Limb (tissue), 2 donors: Measurements from ENCODE around the gene CAMK2B.

Experiments
- DNase-seq, 2 donors: peaks; one replicate each; pipeline ENCODE4 v3.0.0-alpha.2; 2016; ENCODE audit errors: extremely low spot score in 2 of 2

The CAMK2B gene

DNA sequence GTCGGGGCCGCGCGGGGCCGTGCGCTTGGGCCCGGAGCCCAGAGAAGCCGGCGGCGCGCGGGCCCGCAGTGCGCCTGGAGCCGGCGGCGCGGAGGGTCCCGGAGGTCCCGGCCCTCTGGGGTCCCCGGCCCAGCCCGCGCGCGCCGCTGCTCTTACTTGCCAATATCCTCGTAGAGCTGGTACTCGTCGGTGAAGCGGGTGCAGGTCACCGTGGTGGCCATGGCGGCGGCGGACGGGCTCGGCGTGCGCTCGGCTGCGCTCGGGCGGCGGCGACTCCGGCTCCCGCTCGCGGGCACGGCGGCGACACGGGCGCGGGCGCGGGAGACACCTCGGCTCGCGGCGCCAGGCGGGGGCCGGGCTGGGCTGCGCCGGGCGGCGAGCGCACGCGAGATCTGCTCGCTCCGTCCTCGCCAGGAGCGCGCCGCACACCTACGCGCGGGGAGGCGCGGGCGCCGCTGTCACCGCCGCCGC, at the start of gene CAMK2B:
TSS of gene CAMK2B (minus strand) at position 394 of the 471 bp plus-strand sequence. CDS start at position 221, 173 bp downstream.
- DNase-seq = no peak

DNA sequence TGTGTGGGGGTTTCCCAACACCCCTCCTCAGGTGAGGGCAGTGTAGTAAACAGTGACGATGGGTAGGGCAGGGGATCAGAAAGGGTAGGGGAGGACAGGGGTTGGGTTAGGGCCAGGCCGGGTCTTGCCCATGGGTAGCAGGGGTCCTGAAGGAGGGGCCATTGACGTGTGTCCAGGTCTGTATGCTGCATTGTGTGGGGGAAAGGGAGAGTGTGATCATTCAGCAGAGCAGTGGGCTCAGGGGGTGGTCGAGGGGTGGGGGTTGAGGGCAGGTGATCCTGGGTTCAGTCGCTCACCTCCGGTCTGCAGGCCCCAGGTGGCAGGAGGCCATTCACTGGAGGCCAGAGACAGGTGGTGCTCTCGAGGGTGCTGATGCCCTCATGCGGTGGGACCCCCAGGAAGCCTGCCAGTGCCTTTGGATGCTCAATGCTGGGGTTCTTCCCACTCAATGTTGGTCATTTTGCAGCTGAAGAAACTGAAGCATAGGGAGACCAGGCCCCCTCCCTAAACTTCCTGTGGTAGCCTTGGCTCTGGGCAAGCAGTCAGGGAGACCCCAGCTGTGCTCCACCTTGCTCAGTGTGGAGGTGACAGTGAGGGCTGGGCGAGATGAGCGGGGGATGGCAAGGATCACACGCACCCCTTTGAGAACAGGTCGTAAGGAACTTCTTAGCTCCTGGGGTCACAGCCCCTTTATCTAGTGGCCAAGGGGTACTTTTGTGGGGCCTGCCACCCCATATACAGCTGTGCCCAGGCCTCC, 48.8 kb upstream of the CAMK2B start:
- DNase-seq = no peak

DNA sequence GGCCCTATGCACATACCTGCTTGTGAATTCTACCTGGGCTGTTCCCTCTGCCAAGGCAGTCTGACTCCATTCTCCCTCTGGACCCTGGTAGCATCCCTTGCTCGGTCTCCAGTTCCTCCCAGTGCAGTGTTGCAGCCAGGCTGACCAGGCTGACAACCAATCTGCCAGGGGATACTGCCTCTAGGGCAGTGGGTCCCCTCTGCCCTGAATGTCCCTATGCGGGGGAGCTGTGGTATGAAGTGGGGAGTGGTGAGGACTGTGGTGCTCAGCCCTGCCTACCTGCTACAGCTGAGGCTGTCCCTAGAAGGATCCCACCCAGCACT, 48.0 kb upstream of the CAMK2B start:
- DNase-seq = no peak

DNA sequence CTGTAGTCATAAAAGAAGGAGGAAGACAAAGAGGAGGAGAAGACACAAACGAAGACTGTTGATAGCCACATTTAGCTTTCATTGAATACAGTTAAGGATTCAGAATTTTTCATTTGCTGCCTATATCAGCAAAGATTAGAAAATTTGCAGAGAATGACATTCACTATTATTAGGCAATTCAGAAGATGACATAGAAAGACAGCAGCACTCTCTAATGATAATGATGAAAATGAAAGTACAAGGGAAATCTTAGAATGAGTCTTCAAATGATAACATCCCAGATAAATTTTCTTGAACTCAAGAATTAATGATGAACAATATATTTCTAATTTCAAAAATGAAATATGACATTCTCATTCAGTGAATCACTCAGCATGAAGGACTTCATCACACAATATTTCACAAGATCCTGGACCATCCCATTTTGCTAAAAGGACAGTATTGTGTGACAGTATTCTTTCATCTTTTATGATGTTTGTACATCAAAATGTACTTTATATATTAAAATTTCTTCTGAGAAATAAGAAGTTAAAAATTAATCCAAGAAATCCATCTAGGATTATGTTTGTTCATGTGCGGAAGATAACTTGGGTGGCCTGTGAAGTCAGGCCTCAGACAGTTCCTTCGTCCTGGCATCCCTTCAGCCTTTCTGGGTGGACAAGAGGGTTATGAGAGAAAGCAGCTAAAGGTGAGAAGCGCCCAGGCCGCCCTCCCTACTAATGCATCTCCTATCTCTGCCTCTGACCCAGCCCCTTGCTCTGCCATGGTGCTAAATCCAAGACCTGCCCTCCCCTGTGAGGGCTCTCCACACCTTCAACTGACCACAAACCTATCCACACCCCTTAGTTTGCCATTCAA, 47.4 kb upstream of the CAMK2B start:
- no peak for DNase-seq

DNA sequence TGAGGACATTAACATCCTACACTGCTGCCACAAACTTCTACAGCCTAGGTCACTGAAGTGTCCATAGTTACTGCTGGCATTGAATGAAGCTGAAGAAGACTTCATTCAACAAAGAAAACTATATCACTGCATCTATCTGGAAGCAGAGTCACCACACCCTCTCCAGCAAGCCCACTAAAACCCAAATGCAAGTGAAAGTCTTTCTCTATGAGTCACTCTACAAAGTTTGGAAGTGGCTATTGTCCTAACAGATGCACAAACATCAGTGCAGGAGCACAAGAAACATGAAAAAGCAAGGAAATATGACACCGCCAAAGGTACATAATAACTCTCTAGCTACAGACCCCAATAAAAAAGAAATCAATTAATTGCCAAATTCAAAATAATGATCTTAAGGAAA, 43.5 kb upstream of the CAMK2B start:
- no peak for DNase-seq

DNA sequence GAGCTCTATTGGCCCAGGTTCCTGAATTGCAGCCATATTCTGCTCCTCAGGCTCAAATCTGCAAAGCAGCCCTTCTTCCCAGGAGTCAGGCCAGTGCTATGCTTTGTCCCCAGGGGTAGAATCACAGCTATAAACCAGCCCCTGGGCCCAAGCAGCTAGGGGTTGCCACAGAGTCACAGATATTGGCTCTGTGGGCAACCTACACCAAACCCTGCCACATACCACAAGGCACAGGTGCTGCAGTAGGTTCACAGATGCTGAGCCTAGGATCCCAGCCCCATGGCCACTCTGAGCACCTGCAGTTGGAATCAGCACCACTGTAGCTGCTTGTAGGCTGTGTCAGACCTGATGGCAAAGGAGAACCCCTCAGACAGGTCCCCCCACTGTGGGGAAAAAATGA, 43.1 kb upstream of the CAMK2B start:
- no peak for DNase-seq

DNA sequence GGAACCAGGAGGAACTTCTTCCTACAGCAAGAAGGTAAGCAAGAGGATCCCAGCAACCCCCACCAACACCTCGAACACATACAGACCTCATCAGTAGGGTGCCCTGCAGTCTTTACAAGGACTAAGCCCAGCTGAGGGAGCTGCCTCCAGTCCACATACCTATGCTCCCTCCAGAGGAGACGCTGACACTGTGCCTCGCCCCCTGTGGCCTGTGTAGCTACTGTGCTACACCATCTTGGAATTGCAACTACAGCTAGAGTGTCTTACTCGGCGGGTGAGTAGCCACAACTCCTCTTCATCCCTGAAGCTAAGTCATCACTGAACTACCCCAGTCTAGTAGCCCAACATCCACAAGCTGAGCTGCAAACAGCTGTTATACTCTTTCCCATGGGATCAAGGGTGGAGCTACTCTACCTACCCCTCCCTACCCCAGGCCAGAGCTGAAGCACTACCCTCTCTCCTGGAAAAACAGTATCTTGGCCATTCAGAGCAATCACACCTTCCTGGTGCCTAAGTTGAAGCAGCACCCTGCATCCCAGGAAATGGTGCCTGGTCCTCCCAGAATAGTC, 42.2 kb upstream of the CAMK2B start:
- DNase-seq = no peak

DNA sequence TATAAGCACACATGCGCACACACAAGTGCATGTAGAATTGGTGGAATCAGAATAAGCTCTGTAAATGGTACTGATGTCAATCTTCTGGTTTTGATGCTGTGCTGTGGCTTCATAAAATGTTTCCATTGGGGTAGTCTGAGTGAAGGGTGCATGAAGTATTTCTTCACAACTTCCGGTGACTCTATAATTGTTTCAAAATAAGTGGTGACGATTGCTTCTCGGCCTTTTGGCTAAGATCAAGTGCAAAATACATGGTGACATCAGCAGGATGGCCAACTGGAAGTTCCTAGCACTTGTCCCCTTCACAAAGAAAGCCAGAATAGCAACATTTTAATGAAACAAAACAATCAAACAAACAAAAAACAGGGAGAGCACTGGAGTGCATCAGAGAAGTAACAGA, 41.6 kb upstream of the CAMK2B start:
- no peak for DNase-seq

DNA sequence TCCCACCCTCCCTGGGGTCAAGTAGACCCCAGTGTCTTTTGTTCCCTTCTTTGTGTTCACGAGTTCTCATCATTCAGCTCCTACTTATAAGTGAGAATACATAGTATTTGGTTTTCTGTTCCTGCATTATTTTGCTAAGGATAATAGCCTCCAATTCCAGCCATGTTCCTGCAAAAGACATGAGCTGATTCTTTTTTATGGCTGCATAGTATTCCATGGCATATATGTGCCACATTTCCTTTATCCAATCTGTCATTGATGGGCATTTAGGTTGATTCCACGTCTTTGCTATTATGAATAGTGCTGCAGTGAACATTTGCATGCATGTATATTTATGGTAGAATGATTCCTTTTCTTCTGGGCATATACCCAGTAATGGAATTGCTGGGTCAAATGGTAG, 28.3 kb upstream of the CAMK2B start:
- DNase-seq = no peak

DNA sequence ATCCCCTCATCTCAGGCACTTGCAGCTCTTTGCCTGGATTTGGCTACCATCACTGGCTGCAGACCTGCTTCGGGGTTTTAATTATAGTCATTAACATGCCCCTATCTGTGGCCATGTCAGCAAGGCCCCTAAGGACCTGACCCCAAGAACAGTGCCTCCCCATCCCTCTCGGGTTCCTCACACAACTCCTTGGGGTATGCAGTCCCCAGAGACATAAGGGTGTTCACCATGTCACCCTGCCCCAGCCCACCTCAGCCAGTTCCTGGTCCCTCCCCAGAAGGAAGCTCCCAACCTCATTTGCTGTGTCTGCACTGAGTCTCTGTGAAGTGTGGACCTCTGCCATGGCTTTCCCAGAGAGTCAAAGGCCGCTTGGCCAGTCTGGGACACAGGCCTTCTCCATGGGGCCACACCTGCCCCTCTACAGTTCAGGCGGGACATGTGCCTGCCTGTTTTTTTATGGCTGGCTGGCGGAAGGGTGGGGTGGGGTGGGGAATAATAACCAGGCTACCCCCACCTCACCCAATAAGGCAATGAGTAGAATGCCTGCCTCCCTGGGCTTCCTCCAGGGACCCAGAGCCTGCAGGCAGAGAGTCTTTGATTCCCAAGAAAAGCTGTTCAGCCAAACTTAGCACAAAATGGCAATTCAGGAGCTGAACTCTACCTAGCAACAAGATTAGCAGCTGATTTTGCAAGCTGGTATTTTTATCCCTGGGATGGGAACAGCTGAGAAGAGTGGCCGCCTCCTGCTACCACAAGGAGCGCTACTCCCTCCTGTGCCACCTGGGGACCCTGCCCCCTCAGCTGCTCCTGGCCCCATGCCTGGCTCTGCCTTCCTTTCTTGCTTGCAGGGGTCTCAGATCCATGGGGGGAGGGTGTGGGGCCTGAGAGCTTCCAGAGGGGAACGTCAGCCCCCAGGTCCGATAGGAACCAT, 23.7 kb upstream of the CAMK2B start:
- peak in 1 of 2 donors; percentile 19 for DNase-seq

DNA sequence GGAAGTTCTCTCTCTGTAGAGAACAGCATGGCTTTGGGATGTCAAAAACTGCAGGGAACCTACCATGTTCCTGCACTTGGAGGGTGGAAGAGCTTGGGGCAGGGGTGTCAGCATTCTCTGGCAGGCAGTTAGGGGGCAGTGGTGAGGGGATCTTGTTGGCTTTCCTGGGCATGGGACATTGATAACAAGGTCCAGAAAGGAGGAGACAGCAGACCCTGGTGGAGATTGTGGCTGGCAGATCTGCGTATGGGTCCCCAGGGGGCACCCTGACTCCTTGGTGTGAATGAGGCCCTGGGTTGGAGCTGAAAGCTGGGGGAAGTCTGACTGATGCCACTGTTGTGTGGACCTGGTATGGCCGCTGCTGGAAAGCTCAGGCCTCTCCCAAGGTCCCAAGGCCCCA, 22.9 kb upstream of the CAMK2B start:
- no peak for DNase-seq

DNA sequence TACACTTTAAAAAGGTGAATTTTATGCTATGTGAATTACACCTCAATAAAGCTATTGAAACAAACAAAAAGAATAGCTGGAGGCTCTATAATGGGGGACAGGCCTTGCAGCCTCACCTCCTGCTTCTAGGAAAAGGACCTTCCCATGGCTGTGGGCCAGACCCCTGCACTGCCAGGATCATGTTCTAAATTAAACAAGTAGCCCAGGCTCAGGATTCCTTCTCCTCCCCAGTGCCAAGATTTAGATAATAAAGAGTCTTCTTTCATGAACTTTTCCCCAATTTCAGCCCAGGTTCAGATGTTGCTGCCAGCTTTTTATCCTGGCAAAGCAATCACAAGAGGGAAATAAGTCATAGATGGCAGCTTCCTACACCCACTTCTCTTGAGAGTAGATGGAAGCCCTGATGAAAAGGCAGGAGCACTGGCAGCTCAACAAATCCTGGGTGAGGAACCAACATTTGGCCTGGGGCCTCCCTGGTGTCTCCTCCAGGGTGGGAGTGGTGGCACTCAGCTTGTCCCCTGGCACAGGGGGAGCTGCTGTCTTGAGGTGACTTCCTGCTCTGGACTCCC, 22.2 kb upstream of the CAMK2B start:
- DNase-seq = no peak

DNA sequence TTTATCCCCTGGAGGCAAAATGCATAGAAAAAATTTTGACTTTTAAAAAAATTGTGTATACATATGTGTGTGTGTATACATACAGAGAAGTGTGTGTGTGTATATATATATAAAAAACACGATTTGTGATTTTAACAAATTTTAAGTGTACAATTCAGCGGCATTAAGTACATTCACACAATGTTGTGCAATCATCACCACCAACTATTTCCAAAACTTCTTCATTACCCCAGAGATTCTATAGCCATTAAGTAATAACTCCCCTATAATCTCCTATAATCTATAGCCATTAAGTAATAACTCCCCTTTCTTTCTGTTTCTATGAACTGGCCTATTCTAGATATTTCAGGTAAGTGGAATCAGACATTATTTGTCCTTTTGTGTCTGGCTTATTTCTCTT, 20.7 kb upstream of the CAMK2B start:
- DNase-seq = no peak

DNA sequence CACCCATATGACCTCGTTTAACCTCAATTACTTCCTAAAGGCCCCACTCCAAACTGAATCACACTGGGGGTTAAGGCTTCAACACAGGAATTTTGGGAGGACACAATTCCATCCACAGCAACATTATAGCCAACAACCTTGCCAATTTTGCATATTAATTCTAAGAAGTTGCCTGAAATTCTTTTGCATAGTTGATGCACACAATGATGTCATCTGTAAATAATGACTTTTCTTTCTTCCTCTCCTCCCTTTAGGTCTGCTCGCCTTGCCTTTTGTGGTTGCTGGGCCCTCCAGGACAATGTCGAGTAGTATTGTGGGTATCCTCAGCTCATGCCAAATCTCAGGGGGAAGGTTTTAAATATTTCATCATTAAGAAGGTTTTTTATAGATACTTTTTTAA, 16.0 kb upstream of the CAMK2B start:
- no peak for DNase-seq

DNA sequence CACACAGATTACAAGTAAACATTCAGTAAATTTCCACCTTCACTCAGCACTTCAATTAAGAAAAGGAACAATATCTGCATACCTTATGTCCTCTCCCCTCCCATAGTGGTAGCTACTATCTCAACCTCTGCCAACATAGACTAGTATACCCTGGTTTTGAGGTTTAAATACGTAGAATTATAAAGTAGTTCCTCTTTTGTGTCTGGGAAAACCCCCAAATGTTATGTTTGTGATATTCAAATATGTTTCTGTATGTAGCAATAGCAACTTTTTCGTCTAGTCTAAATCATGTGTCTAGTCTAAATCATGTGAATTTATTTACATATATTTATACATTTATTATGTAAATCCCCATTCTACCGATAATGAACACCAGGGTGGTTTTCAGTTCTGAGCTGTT, 13.2 kb upstream of the CAMK2B start:
- no peak for DNase-seq

DNA sequence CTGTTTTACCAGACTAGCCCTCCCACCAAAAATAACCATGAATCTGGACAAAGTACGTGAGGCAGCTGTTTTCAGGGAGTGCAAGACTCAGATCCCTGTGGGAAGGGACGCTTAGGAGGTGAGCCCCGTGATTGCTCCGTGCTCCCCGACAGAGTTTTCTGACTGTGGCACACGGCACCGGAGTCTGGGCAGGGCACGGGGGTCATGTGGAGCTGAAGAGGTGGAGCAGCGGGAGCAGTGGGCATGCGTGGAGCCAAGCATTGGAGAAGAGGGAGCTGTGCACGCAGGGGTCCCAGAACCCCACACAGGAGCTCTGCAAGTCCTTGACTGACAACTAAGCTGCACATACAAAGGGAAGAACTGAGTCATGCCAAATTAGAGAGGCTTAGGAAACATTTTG, 11.1 kb upstream of the CAMK2B start:
- no peak for DNase-seq

DNA sequence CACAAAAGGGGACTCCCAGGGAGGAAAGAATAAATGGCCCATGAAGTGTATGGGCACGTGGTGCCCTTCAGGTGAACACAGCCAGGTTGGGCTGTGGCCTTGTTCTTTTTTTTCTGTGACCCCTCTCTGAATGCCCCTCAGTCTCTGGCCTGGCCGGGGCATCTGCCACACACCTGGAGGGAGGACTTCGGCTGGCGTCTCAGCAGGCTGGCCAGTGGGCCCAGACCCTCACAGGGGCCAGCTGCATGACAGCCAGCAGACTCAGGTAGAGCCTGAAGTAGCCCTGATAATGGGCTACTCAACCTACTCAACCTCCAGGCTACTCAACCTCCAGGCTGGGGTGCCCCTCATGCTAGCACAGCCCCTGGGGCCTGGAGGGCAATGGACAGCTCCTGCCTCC, 9.8 kb upstream of the CAMK2B start:
- no peak for DNase-seq

DNA sequence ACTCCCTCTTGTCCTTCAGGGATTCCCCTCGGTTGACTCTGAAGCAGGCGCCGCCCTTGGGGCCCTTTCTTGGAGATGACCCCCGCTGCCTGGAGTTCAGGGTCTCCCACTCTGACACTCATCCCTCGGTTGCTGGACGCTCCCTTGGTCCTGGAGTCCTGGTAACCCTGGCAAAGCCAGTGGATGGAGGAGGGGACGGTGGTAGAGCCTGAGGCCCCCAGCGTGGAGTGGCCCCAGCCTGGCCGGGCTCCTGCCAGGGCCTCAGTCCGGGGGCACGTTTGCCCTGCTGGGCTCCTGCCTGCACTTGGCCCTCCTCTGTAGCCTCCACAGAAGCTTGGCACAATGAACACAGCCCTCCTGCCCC, 9.3 kb upstream of the CAMK2B start:
- DNase-seq = no peak

DNA sequence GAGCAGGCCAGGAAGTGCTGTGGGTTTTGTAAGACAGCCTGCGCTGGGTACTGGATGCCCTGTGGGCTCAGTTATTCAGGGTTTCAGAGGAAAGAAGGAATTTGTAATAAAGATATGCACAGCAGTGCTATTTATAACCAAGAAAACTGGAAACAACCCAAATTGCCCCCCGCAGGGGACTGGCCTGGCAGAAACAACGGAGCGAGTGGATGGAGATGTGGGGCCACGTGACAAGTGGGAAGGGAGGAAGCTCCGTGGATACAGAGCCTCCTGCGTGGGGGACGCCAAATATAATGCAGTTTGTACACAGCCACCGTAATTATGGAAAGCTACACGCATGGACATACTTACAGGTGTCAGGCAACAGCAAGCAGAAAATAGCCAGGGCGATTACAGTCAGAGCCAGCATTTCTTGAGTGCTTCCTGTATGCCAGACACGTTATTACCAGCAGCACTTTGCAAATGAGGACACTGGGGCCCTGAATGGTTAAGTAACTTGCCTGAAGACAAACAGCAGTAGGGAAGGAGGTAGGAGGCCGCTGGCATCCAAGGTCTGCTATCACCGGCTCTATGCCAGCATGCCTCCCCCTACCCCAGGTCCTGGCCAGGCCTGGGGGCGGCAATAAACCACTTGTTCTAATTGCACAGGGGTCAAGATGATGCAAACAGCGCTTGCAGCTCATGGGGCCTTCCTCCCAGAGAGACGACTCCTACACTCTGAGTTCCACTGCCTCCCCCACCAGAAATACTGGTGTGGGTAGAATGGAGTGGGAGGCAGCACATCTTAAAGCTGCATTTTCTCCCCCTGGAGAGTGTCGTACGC, 8.7 kb upstream of the CAMK2B start:
- peak; percentile 23 to 65 for DNase-seq

DNA sequence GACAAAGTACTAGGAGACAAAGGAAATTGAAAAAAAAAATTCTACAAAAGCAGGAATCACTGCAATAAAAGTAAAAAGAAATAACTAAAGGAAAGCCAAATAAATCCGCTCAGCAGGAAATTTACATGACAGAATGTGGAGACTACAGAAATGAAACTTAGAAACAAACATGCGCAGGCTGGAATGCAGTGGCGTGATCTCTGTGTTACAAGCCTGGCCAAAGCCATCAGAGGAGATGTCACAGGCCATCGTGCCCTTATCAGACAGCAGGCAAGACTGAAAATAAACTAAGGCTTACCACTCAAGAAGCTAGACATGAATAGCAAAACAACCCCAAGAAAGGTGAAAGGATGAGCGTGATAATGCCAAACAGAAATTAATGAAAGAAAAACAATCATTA, 6.3 kb upstream of the CAMK2B start:
- no peak for DNase-seq
